ENCODE measurements around the gene INVS.

GRCh38 chr9:100112677-100113336, 13.8 kb downstream of the INVS start:
- TF ChIP-seq RCOR1 (IDR thresholded peaks at IDR 0.05; ENCODE audit: low read length) (no peak), MAX (IDR thresholded peaks at IDR 0.05; ENCODE audit: low read depth) (no peak), NRF1 (IDR thresholded peaks at IDR 0.05; ENCODE audit: low read depth, low read length) (no peak), CTCF (IDR thresholded peaks at IDR 0.05) (no peak), EP300 (IDR thresholded peaks at IDR 0.05; ENCODE audit: borderline replicate concordance in 1 of 2, low read depth in 1 of 2, low read length in 1 of 2) (no peak), POLR2AphosphoS5 (IDR thresholded peaks at IDR 0.05; ENCODE audit: low read depth, low read length) (no peak), RAD21 (IDR thresholded peaks at IDR 0.05; ENCODE audit: low read length) (no peak), USF2 (IDR thresholded peaks at IDR 0.05; ENCODE audit: borderline replicate concordance, low read depth, low read length) (no peak), YY1 (IDR thresholded peaks at IDR 0.05; ENCODE audit: low read depth) (no peak), REST (IDR thresholded peaks at IDR 0.05; ENCODE audit: low read depth, low read length) (no peak), SMC3 (IDR thresholded peaks at IDR 0.05; ENCODE audit: low read depth, low read length) (no peak), NFIC (IDR thresholded peaks at IDR 0.05; ENCODE audit: borderline replicate concordance) (no peak), JUND (IDR thresholded peaks at IDR 0.05) (no peak)

All from SK-N-SH (cell line).